Suprapubic skin (tissue), 4 donors: ENCODE data around the gene SMAD2. TPM values are rescaled to one million over a fixed set of nuclear protein-coding genes. Genes with fewer than 3 reads are reported as not detected.

Experiments
- DNase-seq, 2 donors: peaks; one replicate each; pipeline ENCODE4 v3.0.0-alpha.2; 2019; ENCODE audit warnings: low spot score in 2 of 2
- H3K27ac ChIP-seq: fragments of 200-600 bp; sonication (generic); one replicate; pipeline ENCODE4 v1.5.1; 2019
- H3K27me3 ChIP-seq: fragments of 200-600 bp; sonication (generic); one replicate; pipeline ENCODE4 v1.5.1; 2019
- H3K36me3 ChIP-seq: fragments of 200-600 bp; sonication (generic); one replicate; pipeline ENCODE4 v1.5.1; 2019
- H3K4me1 ChIP-seq: fragments of 200-600 bp; sonication (generic); one replicate; pipeline ENCODE4 v1.5.1; 2019
- H3K4me3 ChIP-seq: fragments of 200-600 bp; sonication (generic); one replicate; pipeline ENCODE4 v1.5.1; 2019; ENCODE audit warnings: mild to moderate bottlenecking
- H3K9me3 ChIP-seq: fragments of 200-600 bp; sonication (generic); one replicate; pipeline ENCODE4 v1.5.1; 2019
- EP300 ChIP-seq: sonication (generic); formaldehyde crosslinking; IDR thresholded peaks from one replicate; pipeline ENCODE4 v1.6.1; 2017; ENCODE audit warnings: antibody characterized with exemption
- POLR2A ChIP-seq, 2 donors: fragments of 450-650 bp; IDR thresholded peaks; one replicate each; pipeline ENCODE4 v1.6.1; 2017; ENCODE audit warnings: antibody characterized with exemption in 2 of 2, mild to moderate bottlenecking in 2 of 2, moderate library complexity in 2 of 2
- POLR2AphosphoS5 ChIP-seq, 3 donors: sonication (generic); formaldehyde crosslinking; IDR thresholded peaks; one replicate each; pipeline ENCODE4 v1.6.1; 2017; ENCODE audit warnings: antibody characterized with exemption in 3 of 3
- WGBS: methylation state at CpG from one replicate; pipeline ENCODE4 v1.1.5; 2018; 5-methylcytosine and 5-hydroxymethylcytosine counted together
- total RNA-seq, 4 donors: library from RNA; depleted of rRNA; stranded (reverse); fragments of >200 nt; gene quantifications; one replicate each; pipeline ENCODE4 v1.1.0, GENCODE V29; 2016
- TF ChIP-seq, protein P1 (sequence below), 2 donors: fragments of 200-600 bp in 1 of 2; fragments of 450-650 bp in 1 of 2; sonication (generic) in 1 of 2; IDR thresholded peaks; one replicate each; pipeline ENCODE4 v1.5.1; 2016 to 2019; ENCODE audit warnings: antibody characterized with exemption in 2 of 2, mild to moderate bottlenecking in 1 of 2, moderate library complexity in 1 of 2

Gene SMAD2
- total RNA-seq, 4 donors from 2014 or later: 47.5 to 75.9 (median 59.3) TPM

DNA sequence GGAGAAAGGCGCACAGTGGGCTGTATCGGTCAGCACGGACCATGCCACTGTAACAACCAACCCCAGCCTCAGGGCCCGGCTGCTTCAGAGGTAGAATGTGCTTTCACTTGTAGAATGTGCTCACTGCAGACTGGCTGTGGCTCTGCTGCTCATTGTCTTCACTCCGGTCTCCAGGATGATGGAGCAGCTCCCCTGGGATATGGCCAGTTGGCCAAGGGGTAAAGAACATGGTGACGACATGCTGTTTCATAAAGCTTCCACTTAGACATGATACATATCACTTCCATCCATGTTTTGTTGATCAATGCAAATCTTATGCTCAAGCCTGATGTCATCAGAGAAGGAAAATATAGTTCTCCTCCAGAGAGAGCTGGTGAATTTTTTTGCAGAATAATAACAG, 127.7 kb downstream of the SMAD2 start:
- TF ChIP-seq POLR2A (IDR thresholded peaks at IDR 0.05): no peak
- TF ChIP-seq, protein P1, sequence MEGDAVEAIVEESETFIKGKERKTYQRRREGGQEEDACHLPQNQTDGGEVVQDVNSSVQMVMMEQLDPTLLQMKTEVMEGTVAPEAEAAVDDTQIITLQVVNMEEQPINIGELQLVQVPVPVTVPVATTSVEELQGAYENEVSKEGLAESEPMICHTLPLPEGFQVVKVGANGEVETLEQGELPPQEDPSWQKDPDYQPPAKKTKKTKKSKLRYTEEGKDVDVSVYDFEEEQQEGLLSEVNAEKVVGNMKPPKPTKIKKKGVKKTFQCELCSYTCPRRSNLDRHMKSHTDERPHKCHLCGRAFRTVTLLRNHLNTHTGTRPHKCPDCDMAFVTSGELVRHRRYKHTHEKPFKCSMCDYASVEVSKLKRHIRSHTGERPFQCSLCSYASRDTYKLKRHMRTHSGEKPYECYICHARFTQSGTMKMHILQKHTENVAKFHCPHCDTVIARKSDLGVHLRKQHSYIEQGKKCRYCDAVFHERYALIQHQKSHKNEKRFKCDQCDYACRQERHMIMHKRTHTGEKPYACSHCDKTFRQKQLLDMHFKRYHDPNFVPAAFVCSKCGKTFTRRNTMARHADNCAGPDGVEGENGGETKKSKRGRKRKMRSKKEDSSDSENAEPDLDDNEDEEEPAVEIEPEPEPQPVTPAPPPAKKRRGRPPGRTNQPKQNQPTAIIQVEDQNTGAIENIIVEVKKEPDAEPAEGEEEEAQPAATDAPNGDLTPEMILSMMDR (IDR thresholded peaks at IDR 0.05): no peak
- TF ChIP-seq POLR2AphosphoS5 (IDR thresholded peaks at IDR 0.05): no peak
- TF ChIP-seq EP300: no peak
- no peak overlapping the region for H3K4me3 ChIP-seq

DNA sequence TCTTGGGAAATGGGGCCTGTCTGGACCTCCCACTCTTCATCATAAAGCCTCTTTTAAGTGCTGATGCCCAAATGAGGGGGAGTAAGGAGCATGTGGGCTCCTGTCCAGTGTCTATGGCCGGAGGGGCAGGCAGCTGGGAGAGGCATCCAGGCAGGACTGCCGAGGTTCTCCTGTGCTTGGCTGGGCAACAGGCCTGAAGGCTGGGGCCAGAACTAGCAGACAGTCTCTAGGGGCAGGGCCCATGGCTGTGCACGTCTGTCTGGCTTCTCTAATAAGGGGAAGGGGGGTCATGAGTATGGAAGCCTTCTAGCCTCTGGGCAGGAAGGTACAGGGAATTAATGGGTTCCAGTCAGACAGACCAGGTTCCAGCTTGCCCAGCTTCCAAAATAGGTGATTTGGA, 128.6 kb downstream of the SMAD2 start:
- TF ChIP-seq, protein P1 (IDR thresholded peaks at IDR 0.05): no peak
- TF ChIP-seq POLR2A (IDR thresholded peaks at IDR 0.05) (no peak), POLR2AphosphoS5 (IDR thresholded peaks at IDR 0.05) (no peak), EP300 (no peak)
- H3K9me3 ChIP-seq: peaks cover 5% of the 10 kb centered on the region
- whole genome bisulfite sequencing: 62% methylated on average over 2 of the region's 3 CpGs

More for the DNA sequence above, 127.7 kb downstream of the SMAD2 start:
- H3K27me3 ChIP-seq: peaks cover 6% of the 10 kb centered on the region
- 92% methylated on average over 6 of the region's 6 CpGs for WGBS
- H3K27ac ChIP-seq: no peak overlapping the region
- H3K9me3 ChIP-seq: peaks cover 5% of the 10 kb centered on the region
- H3K4me1 ChIP-seq: no peaks in the 10 kb centered on the region
- no peaks in the 10 kb centered on the region for H3K36me3 ChIP-seq
- DNase-seq: no peak

DNA sequence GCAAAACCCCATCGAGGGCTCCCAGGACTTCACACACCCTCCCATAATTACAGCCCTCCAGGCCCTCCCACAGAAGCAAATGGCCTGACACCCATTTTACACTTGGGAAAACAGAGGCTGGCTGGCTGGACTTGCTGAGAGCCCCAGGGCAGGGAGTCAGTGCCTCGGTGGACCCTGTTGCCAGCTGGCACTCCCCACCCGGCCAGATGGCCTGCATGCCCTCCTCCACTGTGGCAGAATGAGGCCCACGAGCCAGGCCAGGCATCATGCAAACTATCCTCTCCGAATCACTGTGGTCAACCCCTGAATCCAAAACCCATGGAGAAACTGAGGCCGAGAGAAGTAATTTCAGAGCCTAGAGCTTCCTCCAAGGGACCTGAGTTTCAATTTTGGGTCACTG, 129.7 kb downstream of the SMAD2 start:
- H3K4me3 ChIP-seq: no peak overlapping the region
- H3K27ac ChIP-seq: no peak overlapping the region
- peaks cover 6% of the 10 kb centered on the region for H3K27me3 ChIP-seq
- WGBS: 63% methylated on average over 6 of the region's 6 CpGs
- no peak for DNase-seq
- no peaks in the 10 kb centered on the region for H3K4me1 ChIP-seq
- H3K9me3 ChIP-seq: peaks cover 5% of the 10 kb centered on the region
- H3K36me3 ChIP-seq: no peaks in the 10 kb centered on the region
- TF ChIP-seq, protein P1 (IDR thresholded peaks at IDR 0.05): no peak
- TF ChIP-seq POLR2A (IDR thresholded peaks at IDR 0.05) (no peak), POLR2AphosphoS5 (IDR thresholded peaks at IDR 0.05) (no peak), EP300 (no peak)

More for the DNA sequence above, 128.6 kb downstream of the SMAD2 start:
- Histone ChIP-seq H3K27ac (no peak overlapping the region), H3K27me3 (peaks cover 6% of the 10 kb centered on the region), H3K4me3 (no peak overlapping the region), H3K4me1 (no peaks in the 10 kb centered on the region), H3K36me3 (no peaks in the 10 kb centered on the region)
- no peak for DNase-seq

DNA sequence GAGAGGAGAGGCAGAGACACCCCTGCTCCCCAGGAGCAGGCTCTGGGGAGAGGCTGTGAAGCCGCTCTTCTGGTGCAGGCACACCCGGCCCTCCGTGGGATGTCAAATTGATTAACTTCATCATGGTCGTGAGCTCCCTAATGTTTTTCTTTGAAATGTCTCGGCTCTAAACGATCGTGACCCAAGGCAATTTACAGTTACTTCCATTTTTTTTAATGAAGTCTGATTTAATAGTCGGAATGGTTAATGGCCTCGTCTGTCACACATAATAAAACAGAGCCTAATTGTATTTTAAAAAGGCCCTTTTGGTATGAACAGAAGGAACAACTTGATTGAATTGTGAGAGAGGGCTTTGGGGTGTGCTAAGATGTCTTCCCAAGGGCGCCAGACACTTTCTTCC, 130.2 kb downstream of the SMAD2 start:
- no peaks in the 10 kb centered on the region for H3K4me1 ChIP-seq

DNA sequence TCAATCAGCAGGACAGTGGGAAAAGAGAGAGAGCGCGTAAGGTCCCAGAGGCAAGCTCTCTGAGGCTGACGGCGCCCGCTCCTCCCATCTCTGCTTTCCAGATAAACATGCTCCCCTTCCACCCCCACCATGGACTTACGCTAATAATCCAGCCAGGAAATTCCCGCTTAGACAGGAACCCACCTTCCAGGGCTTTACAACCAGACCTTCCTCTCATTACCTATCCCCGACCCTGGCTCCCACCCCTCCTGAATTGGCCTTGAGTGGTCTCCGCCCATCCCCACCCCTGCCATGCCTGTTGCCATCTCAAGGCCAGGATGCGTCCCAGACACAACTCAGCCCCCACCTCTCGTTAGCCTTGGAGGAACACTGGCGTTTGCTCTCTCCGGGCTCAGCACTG, 131.1 kb downstream of the SMAD2 start:
- no peak overlapping the region for H3K27ac ChIP-seq
- no peaks in the 10 kb centered on the region for H3K4me1 ChIP-seq
- no peaks in the 10 kb centered on the region for H3K36me3 ChIP-seq
- TF ChIP-seq POLR2AphosphoS5 (IDR thresholded peaks at IDR 0.05) (no peak), EP300 (no peak), POLR2A (IDR thresholded peaks at IDR 0.05) (no peak)
- TF ChIP-seq, protein P1 (IDR thresholded peaks at IDR 0.05): no peak
- no peaks in the 10 kb centered on the region for H3K9me3 ChIP-seq
- peaks cover 6% of the 10 kb centered on the region for H3K27me3 ChIP-seq
- H3K4me3 ChIP-seq: no peak overlapping the region
- DNase-seq: no peak
- WGBS: 74% methylated on average over 13 of the region's 13 CpGs

More for the DNA sequence above, 130.2 kb downstream of the SMAD2 start:
- no peaks in the 10 kb centered on the region for H3K36me3 ChIP-seq
- no peak for DNase-seq
- H3K27me3 ChIP-seq: peaks cover 6% of the 10 kb centered on the region
- H3K27ac ChIP-seq: no peak overlapping the region
- WGBS: 46% methylated on average over 10 of the region's 10 CpGs
- TF ChIP-seq, protein P1 (IDR thresholded peaks at IDR 0.05): no peak
- TF ChIP-seq EP300: no peak
- TF ChIP-seq POLR2A (IDR thresholded peaks at IDR 0.05): no peak
- TF ChIP-seq POLR2AphosphoS5 (IDR thresholded peaks at IDR 0.05): no peak
- peaks cover 2% of the 10 kb centered on the region for H3K9me3 ChIP-seq
- H3K4me3 ChIP-seq: no peak overlapping the region
